NCI-H146 treated with DMSO at 0.1 percent for 48 hours (cell line): Measurements from ENCODE around the gene TM4SF1.
"Not testable (repeated sequence)": the region's sequence is repeated elsewhere in the genome, so short reads cannot be mapped to it uniquely, and the experiment has no call there.

ENCODE experiments used
- DNase-seq: peaks from one replicate; lab custom pipeline; 2025; ENCODE audit not compliant: unreplicated experiment; lab: John Stamatoyannopoulos, UW

Gene TM4SF1

DNA sequence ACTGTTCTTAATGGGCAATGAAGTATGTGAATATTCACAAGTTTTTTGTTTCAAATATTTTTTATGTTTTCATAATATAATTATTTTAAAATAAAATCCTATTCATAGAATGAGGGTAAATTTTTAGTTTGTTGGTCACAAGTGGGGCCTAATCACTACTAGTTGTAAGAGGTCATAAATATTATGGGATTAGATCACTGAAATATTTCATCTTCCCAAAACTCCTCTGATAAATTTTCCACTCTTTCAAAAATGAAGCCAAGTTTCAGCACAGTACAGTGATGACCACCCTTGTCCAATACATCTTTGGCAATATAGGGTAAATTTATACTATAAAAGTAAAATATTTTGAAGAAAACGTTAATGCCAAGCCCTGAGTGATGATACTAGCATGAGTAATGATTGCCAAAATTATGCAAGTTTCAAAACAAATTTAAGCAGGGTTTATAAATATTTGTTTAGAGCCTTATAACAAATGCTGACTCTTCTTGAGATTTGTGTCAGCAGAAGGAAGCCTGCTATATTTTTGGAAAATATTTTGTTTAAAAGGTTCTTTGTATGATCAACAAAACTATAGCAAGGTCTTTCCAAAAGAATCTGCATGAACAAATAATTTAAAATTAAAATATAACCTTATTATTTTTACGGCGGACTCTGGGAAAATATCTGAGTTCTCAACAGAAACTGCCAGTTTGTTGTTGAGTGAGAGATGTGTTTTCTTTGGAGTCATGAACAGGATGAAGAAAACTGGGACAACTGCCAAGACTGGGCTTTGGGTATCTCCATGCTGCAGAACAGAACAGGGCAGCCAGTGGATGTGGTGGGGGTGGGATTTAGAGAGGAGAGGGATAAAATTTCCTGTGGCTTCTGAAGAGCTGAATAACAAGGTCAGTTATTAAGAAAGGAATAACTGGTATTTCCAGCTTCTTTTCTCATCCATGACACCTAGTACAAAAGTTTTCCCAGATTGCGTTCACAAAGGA lies 17.9 kb upstream of the TM4SF1 start:
- no peak for DNase-seq

DNA sequence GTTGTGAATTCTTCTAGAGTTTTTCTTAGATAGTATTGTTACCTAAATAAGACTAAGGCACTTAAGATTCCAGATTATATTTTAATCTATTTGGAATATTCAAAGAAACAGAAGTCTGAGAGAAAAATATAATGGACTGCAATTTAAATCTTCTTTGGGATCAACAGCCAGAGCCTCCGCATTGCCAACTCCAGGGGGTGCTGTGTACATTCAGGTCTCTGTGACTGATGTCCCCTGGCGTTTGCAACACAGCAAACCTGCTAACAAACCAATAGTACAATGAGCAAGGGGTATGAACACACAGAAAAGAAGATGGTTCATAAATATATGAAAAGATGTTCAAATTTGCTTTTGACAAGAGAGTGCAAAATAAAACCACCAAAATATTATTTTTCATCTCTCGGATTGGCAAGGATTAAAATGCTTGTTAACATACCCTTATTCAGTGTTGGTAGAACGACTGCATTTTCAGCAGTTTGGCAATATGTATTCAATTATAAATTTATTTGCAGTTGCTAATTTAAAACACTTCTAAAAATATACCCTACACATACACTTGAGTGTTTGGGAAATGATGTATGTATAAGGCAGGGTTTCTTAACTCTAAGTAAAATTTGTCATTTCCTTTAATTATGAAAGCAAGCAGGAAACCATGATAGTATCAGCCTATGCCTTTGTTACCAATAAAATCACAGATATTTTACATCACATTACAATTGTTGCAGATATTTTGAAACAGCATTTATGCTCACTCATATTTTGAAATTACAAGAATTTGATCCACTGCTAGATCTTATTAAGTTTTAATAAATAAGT lies 16.1 kb upstream of the TM4SF1 start:
- DNase-seq = peak; percentile 82

DNA sequence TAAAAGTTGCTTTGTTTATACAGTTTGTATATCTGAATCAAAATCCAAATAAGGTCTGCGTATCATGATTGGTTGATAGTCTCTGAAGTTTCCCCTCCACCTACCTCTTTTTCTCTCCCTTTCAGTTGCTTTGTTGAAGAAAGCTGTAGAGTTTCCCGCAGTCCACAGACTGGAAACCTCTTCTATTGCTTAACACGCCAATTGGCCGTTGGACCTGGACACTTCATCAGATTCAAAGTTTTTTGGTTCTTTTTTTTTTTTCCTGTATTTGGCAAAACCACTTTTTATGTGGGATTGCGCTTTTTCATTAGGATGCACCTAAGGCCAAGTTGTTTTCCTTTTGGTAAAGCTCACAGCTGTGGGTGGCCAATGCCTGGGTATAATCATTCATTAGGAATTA lies 14.5 kb upstream of the TM4SF1 start:
- DNase-seq = no peak

DNA sequence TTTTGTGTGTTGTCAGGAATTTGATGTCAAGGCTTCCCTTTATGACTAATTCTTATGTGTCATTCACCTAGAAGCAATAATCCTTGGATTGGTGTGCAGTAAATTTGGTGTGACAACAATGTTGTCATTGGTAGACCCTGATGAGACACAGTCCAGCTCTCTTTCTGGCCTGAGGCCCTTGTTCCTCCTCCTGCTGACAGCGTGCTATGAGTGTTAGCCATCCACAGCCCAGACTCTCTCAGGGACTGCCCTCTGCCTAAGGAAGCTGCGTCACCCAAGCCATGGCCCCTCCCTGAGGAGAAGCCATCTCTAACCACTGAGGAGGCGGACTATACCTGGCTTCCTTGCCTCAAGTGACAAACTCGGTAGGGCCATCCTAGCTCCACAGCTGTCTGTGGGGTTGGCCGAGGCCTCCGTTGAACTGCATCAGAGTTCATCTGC lies 13.3 kb upstream of the TM4SF1 start:
- DNase-seq = no peak

DNA sequence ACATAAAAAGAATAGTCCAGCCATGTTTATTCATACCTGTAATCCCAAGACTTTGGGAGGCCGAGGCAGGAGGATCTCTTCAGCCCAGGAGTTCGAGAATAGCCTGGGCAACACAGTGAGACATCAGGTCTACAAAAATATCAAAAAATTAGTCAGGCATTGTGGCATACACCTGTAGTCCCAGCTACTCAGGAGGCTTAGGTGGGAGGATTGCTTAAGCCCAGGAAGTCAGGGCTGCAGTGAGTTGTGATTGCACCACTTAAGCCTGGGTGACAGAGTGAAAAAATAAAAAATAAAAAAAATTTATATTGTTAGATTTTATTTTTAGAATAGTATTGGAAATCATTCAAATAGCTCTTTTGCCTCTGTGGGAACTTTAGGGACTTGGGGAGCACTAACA lies 12.8 kb upstream of the TM4SF1 start:
- no peak for DNase-seq

DNA sequence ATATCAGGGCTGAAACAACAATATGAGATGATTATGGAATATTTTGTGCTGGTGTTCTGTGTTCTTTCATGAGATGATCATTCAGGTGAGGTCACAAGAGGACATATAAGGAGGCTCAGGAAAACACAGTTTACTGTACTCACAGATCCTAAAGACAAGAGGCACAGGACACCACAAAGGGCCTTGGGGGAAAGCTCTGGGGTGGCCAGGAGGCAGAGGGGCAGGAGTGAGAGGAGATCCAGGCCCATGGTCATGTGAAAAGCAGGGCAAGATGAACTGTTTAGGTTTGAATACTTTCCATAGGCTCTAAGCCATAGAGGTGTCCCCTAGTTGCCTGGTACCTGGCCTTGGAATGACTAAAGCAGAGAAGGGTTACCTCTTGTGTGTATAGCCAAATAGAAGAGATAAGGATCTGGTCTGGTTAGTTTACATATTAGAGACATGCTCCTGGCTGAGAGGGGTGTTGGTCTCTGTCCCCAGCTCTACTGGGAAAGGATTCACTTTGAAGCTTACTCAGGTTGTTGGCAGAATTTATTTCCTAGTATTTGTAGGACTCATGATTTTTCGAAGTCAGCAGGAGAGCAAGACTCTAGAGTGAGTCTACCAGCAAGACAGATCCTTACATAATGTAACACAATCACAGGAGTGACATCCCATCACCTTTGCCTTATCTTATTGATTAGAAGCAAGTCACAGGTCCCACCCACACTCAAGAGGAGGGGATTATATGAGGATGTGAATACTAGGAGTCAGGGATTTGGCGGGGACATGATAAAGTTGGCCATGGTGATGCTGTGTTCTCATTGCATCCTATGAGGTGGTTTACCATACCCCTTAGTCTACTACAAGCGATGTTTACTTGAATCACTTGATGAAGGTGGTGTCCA lies 11.3 kb upstream of the TM4SF1 start:
- DNase-seq = no peak

DNA sequence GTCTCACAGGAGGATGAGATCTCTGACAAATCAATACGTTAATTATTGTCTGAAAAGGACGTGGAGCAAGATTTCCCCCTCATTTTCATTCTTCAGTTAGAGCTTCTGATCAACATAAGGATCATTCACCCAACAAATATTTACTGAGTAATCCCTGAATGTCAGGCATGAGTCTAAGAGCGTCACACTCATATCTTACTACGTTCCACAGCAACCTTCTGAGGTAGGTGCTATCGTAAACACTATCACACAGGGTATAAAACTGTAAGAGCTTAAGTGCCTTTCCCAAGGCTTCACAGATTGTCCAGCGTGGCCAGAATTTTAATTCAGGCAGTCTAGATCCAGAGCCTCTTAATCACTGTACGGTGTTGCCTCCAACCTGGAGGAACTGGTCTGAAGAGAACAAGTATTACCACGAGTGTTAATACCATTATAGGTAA lies 10.6 kb upstream of the TM4SF1 start:
- DNase-seq = no peak

DNA sequence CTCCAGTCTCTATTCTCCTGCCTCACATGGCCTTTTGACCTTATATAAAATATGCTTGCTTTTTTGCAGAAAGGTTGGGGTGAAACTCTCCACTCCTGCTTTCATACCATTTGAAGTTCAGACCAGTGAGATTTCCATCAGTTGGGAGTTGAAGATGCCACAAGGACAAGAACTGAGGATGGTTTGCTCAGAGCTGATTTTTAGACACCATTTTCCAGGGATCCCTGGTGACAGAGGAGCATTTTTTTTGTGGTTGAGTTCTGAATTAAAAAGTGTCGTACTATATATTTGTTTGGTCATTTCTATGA lies 8.8 kb upstream of the TM4SF1 start:
- DNase-seq = no peak

DNA sequence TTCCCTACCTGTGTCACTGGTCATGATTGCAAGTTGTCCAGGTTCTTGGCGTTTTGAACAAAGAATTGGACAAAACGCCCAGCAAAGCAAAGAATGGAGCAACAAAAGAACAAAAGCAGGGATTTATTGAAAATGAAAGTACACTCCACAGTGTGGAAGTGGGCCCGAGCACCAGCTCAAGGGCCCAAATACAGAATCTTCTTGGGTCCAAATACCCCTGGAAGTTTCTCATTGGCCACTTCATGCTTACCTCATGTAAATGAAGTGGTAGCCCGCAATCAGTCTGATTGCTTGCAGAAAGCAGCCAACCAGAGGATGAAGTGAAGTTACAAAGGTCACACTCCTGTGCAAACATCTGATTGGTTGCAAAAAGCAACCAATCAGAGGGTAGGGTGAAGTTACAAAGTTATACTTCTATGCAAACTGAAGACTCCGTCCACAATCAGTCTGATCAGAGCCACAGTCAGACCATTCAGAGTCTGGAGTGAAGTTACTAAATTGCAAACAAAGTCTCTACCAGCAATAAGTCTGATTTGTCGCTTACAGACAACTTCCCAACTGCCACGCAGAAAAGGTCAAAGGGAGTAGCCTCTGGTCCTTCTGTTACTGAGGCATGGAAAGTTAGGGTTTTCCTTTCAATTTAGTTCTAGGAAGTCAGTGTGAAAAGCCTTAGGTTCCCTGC lies 8.3 kb upstream of the TM4SF1 start:
- DNase-seq = no peak

DNA sequence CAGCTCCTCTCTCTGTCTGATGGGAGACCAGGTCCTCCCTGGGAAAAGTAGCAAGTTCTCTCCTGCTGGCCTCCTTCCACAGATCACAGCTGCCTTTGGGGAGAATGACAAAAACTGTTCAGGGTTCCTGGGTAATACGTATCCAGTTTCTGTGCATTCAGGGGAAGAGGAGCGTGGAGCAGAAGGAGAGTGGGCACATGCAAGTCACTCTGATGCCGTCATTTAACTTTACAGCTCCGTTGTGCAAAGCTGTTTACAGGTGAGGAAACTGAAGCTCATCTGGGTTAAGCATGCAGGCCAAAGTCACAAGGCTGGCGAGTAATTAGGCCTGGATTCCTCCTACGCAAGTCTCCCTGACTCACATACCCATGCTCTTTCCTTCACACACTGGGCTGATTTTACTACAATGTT lies 7.5 kb upstream of the TM4SF1 start:
- DNase-seq = no peak

DNA sequence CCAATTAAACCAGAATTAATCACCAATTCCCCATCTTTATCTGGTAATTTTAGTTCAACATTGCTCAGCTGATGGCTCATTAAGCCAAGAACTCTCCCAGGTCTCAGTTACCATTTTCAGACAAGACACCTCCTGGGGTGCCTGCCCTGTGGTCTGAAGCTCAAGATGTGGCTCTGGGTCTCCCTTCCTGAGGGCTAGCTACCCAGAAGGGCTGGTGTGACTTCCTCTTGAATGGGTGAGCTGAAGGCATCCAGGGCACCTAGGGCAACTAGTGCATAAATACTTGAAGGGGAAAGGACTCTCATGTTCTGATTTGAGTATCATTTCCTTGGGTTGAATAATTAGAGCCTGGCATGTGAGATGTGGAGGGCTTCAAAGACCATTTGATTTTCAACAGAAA lies 6.7 kb upstream of the TM4SF1 start:
- DNase-seq = no peak

DNA sequence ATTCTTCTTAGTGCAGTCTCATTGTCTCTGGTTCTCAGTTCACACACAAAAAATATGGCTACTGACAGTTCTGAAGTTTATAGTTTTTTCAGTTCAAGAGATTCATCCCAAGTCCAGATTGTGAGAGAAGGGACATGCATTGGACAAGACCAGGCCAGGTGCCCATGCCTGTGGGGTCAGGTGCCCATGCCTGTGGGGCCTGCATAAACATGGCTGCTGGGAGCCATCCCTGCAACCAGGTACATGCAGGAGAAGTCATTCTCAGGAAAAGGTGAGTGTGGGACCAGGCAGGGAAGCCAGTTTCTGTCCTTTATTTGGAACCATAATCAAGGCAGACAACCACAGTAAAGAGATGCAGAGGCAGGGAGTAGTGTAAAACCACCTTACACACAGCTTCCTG lies 6.3 kb upstream of the TM4SF1 start:
- DNase-seq = no peak

DNA sequence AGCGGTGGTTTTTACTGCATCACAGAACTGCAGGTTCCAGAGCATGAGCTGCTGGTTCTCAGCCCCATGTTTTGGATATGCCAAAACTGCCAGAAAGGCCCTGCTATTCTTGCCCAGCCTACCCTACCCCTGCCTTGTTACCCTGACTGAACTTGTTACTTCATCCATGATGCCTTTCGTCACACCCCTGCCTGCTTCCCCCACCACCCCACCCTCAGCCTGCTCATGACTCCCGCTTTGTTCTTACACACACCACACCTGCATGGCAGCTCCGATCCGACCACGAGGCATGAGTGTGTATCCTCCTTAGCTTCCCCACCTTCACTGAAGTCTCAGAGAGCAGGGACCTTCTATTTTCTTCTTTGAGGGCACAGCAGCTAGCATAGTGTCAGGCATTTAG lies 5.1 kb upstream of the TM4SF1 start:
- no peak for DNase-seq

DNA sequence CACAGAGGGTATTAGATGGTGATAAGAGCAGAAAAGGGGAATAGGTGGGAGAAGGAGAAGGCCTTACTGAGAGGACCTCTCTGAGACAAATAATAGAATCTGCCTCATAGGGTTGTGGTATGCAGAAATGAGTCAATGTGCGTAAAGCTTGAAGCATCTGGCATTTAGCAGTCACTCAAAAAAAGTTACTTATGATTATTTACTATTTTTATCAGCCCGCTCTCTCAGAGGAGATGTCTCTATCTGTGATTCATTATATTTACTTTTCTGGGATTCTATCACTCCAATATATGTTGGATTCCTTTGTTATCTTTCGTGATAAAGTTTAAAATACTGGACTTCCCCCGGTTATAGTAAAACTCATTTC lies 4.6 kb upstream of the TM4SF1 start:
- no peak for DNase-seq

DNA sequence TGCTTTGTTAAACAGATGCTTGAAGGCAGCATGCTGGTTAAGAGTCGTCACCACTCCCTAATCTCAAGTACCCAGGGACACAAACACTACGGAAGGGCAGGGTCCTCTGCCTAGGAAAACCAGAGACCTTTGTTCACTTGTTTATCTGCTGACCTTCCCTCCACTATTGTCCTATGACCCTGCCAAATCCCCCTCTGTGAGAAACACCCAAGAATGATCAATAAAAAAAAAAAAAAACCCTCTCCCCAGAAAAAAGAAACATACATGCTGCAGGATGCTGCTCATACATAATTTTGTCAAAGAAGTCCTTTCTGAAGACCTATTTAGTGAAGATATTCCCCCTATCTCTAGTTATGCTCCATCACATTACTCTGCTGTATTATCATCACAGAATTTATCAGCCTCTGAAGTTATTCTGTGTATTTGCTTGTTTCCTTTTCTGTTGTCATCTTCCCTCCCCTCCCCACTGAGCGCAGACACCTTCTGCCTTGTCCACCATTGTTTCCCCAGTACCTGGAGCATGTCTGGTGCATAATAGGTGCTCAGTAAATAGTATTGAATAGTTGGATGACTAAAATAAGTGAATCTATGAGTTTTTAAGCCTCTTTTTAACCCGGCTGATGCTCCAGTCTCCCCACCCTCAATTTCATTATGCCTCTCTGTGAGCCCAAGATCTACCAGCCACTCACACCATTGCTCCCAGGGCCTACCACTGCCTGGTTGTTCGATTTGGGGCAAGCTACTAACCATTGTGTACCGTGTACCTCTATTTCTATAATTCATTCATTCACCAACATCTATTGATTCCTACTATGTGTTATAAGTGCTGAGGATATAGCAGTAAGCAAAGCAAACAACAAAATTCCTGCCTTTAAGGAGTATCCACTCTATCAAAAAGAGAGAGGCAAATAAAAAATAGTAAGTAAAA lies 4.0 kb upstream of the TM4SF1 start:
- DNase-seq = no peak

DNA sequence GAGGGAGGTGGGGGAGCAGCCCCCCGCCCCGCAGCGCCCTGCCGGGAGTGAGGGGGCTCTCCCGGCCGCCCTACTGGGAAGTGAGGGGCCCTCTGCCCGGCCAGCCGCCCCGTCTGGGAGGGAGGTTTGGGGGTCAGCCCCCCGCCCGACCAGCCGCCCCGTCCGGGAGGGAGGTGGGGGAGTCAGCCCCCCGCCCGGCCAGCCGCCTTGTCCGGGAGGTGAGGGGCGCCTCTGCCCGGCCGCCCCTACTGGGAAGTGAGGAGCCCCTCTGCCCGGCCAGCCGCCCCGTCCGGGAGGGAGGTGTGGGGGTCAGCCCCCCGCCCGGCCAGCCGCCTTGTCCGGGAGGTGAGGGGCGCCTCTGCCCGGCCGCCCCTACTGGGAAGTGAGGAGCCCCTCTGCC lies 2.8 kb upstream of the TM4SF1 start:
- not testable (repeated sequence) for DNase-seq

DNA sequence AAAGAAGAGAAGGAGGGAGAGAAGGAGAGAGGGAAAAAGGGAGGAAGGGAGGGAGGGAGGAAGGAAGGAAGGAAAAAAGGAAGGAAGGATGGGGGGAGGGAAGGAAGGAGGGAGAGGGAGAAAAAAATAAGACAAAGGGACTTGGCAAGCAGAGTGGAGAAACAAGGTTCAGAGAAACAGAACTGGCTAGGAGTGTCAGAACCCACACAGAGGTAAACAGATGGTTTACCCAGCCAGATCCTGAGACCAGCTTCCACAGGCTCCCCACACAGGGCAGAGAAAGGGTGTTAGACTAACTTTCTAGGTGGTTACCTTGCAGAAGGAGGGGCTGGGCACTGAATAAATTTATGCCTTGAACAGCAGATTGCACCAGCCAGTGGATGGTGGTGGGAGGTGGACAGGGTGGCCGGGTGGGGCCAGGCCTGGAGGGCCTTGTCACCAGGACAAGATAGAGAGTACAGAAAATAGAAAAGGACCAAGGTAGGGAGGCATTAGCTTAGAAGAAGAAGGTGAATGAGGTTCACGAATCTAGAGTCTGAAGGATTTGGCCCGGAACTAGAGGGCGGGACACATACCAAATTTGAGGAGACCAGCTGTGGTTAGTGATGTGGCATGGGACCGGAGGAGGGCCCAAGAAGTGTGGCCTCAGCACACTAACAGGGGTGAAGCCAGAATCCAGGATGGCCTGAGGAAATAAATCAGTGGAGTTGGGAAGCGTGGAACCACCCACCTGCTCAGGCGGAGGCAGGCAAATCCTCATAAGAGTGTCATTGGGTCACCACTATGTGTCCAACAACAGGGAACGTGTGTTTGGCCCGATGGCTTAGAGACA lies 1.2 kb upstream of the TM4SF1 start:
- no peak for DNase-seq

DNA sequence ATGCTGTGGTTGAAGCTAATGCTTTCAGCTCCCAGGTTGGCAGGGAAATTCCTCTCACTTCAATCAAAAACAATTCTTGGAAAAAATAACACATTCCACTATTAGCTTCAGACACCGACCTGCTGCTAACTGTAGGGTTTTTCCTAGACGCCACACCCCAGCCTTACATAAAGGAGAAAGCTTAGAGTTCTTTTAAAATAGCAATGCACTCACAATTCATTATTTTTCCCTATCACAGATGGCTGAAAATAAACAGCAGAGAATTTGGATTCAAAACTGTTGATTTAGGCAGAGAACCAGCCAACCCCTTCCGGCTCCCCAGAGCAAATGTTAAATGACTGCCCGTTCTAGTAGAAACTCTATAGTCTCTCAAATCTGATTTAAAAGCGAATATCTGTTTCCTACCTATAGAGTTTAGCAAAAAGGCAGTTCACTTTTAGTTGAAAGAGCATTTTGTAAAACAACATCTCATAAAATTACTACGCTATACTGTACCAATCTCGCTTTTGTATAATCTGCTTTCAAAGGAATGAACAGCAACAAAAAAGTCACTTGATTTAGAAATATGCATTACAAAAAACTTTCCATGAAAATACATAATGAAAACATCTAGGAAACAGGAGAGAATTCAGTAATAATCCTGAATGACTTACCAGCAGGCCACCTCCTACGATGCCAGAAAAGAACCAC lies 586 bp downstream of the TM4SF1 start:
- peak; percentile 42 for DNase-seq
